Thoracic aorta (tissue), 2 donors: ENCODE data around the gene GABARAPL2. TPM values are rescaled to one million over a fixed set of nuclear protein-coding genes. Genes with fewer than 3 reads are reported as not detected.

Source experiments
- ATAC-seq: fragments of 150-250 bp; one replicate; pipeline ENCODE4 v1.8.0; 2017; ENCODE audit warnings: low read depth; ENCODE audit not compliant: insufficient number of reproducible peaks, low FRiP score
- DNase-seq: peaks from one replicate; pipeline ENCODE4 v3.0.0-alpha.2; 2020; ENCODE audit warnings: low spot score
- H3K27ac ChIP-seq, 2 donors: fragments of 200-600 bp; sonication (generic); 1 replicate in 1 of 2; 2 replicates in 1 of 2; pipeline ENCODE4 v1.5.1; 2016; ENCODE audit warnings: mild to moderate bottlenecking in 2 of 2, moderate library complexity in 2 of 2
- H3K27me3 ChIP-seq: fragments of 200-600 bp; sonication (generic); replicated peaks from 2 replicates; pipeline ENCODE4 v1.6.0; 2016; ENCODE audit warnings: mild to moderate bottlenecking; ENCODE audit not compliant: insufficient read depth
- H3K36me3 ChIP-seq: fragments of 200-600 bp; sonication (generic); one replicate; pipeline ENCODE4 v1.5.1; 2016
- H3K4me1 ChIP-seq, 2 donors: fragments of 200-600 bp; sonication (generic); 1 replicate in 1 of 2; 2 replicates in 1 of 2; pipeline versions ENCODE4 v1.5.1 to v1.6.0; 2016; ENCODE audit warnings: low read depth in 2 of 2, mild to moderate bottlenecking in 1 of 2; ENCODE audit not compliant: control insufficient read depth in 1 of 2
- H3K4me3 ChIP-seq: fragments of 200-600 bp; sonication (generic); 2 replicates; pipeline ENCODE4 v1.5.1; 2016; ENCODE audit warnings: mild to moderate bottlenecking
- H3K9me3 ChIP-seq: fragments of 200-600 bp; sonication (generic); 2 replicates; pipeline ENCODE4 v1.5.1; 2016
- total RNA-seq, 2 donors: library from RNA; depleted of rRNA; stranded (reverse); fragments of >200 nt; gene quantifications; one replicate each; pipeline versions ENCODE4 v1.1.0 to v1.2.3, GENCODE V29; 2016
- TF ChIP-seq, protein P1 (sequence below): fragments of 200-600 bp; sonication (generic); IDR thresholded peaks from one replicate; pipeline ENCODE4 v1.5.1; 2019; ENCODE audit warnings: antibody characterized with exemption

Gene GABARAPL2
- total RNA-seq, 2 donors from 2014 or later = 101 to 122 TPM

DNA sequence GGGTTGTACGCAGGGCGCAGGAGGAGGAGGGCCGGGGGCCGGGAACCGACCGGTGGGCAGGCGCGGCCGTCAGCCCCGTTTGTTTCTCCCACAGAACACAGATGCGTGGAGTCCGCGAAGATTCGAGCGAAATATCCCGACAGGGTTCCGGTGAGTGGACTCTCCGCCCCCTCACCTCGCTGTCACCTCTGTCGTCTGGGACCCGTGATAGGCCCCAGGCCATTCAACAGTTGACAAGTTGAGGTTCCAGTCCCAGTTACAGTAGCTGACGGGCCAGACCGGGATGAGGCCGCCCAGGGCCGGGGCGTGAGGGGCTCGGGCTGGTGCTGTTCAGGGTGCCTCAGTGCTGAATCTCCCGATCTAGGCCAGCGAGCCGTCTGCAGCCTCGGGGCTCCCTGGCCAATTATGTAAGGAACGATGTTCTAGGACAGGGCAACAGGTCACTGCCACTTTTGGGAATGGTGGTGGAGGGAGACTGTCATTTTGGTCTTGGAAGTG is 628 bp downstream of the GABARAPL2 start:
- H3K27me3 ChIP-seq = no peaks in the 10 kb centered on the region
- H3K36me3 ChIP-seq = peaks cover 8% of the 10 kb centered on the region
- H3K4me3 ChIP-seq = peak overlapping the region; percentile 96
- DNase-seq (no peak), ATAC-seq (no peak)
- peaks cover 28 to 62% of the 10 kb centered on the region in 2 donors for H3K4me1 ChIP-seq
- H3K27ac ChIP-seq = peak overlapping the region; percentile 56 to 67
- TF ChIP-seq, protein P1, sequence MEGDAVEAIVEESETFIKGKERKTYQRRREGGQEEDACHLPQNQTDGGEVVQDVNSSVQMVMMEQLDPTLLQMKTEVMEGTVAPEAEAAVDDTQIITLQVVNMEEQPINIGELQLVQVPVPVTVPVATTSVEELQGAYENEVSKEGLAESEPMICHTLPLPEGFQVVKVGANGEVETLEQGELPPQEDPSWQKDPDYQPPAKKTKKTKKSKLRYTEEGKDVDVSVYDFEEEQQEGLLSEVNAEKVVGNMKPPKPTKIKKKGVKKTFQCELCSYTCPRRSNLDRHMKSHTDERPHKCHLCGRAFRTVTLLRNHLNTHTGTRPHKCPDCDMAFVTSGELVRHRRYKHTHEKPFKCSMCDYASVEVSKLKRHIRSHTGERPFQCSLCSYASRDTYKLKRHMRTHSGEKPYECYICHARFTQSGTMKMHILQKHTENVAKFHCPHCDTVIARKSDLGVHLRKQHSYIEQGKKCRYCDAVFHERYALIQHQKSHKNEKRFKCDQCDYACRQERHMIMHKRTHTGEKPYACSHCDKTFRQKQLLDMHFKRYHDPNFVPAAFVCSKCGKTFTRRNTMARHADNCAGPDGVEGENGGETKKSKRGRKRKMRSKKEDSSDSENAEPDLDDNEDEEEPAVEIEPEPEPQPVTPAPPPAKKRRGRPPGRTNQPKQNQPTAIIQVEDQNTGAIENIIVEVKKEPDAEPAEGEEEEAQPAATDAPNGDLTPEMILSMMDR = no peak
- no peaks in the 10 kb centered on the region for H3K9me3 ChIP-seq

DNA sequence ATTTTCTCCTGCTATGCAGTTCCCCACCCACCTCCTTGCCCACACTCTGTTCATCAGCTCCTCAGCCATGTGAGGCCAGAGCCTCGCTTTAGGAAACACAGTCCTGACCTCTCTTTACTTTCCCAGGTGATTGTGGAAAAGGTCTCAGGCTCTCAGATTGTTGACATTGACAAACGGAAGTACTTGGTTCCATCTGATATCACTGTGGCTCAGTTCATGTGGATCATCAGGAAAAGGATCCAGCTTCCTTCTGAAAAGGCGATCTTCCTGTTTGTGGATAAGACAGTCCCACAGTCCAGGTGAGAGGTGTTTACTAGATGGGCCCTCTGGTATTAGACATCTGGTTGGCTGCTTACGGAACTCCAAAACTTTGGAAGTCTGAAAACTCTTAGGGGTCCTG is 1.7 kb downstream of the GABARAPL2 start:
- H3K27ac ChIP-seq = no peak overlapping the region
- peaks cover 12% of the 10 kb centered on the region for H3K36me3 ChIP-seq
- DNase-seq = no peak

DNA sequence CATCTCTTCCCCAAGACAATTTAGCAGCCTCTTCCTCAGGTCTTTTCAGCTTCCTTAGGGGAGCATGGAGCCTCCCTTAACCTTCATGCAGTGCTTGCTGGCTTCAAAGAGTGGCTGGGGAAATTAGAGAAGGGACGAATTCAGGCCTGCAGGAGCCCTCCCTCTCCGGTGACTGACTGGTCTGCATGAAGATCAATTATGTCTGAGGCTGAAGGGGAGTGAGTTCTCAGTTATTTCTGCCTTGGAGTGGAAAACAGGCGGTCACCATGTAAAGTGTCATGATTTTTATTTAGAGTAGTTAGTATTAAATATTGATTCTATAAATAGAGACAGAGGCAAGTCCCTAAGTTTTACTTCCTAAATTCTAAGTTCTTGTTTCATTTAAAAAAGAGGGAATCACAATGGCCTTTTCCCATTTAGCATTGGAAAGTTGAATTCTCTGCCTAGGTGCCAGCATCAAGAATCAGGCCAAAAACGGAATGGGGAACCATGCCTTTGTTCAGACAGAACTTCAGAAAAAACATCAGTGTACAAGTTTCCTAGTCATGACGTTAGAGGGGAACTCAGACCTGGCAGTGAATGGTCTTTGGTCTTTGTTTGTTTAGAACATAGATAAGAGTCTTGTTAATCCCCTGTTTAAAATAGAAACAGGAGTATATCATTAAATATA is 4.4 kb downstream of the GABARAPL2 start:
- Histone ChIP-seq H3K36me3 (peaks cover 23% of the 10 kb centered on the region), H3K4me1 (peaks cover 30 to 72% of the 10 kb centered on the region in 2 donors), H3K27ac (peak overlapping the region in 1 of 2 donors; percentile 54), H3K9me3 (no peaks in the 10 kb centered on the region), H3K27me3 (no peaks in the 10 kb centered on the region), H3K4me3 (no peak overlapping the region)
- TF ChIP-seq, protein P1 = no peak
- DNase-seq (no peak), ATAC-seq (no peak)

More for the DNA sequence above, 1.7 kb downstream of the GABARAPL2 start:
- no peak for ATAC-seq
- TF ChIP-seq, protein P1 = no peak
- Histone ChIP-seq H3K9me3 (no peaks in the 10 kb centered on the region), H3K4me3 (no peak overlapping the region), H3K4me1 (peaks cover 28 to 72% of the 10 kb centered on the region in 2 donors), H3K27me3 (no peaks in the 10 kb centered on the region)

DNA sequence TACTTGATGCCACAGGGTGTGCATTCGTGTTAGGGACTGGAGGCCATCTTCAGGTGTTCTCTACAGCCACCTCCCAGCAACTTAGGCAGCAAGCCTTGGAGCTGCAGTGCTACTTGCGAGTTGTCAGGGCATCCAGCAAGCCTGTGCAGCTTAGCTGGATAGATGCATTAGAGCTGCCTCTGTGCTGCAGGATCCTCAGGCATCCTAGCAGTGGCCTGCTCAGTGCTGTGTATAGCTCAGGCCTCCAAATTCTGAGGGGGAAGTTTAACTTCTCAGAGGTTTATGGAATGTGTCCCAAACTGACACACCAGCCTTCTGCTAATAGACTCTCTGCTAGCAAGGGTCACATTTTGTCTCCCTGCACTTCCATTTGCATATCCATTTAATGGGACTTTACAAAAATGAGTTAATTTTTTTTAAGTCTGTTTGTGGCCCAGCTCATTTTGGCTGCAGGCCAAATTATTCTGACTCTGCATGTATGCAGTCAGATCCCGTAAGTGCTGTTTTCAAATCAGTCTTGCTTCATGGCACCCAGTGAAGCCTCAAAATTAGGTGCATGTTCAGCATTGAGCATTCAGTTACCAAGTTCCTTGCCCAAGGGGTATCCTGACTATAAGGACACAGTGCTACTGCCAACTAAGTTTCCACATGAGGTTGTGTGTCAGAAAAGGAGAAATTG is 6.8 kb downstream of the GABARAPL2 start:
- Histone ChIP-seq H3K4me1 (peaks cover 19 to 56% of the 10 kb centered on the region in 2 donors), H3K27me3 (no peaks in the 10 kb centered on the region), H3K27ac (no peak overlapping the region), H3K4me3 (no peak overlapping the region), H3K9me3 (no peaks in the 10 kb centered on the region), H3K36me3 (peaks cover 36% of the 10 kb centered on the region)
- no peak for DNase-seq
- ATAC-seq = no peak
- TF ChIP-seq, protein P1 = no peak

DNA sequence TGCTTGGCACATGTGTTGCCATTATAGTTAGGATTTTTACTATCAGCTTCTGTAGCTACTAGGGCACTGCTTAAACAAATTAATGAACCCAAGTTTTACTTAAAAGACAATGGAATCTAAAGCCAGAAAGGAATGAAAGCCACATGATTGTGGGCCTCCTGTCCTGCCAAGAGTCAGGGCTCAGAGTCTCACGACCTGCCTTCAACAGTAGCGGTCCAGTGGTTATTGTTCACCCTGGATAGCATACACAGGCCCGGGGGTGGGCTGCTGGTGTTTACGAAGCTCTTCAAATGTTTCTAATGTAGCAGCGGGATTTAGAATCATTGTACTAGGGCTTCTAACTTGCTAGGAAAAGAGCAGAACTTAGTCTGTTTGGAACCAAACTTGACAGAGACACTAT is 7.8 kb downstream of the GABARAPL2 start:
- no peak for ATAC-seq
- no peak for DNase-seq
- H3K27ac ChIP-seq = no peak overlapping the region
- no peak overlapping the region for H3K4me3 ChIP-seq
- H3K27me3 ChIP-seq = no peaks in the 10 kb centered on the region
- H3K9me3 ChIP-seq = no peaks in the 10 kb centered on the region
- peaks cover 10 to 47% of the 10 kb centered on the region in 2 donors for H3K4me1 ChIP-seq
- TF ChIP-seq, protein P1 = no peak
- H3K36me3 ChIP-seq = peaks cover 36% of the 10 kb centered on the region
